Dermis blood vessel endothelial cell (primary cell): Measurements from ENCODE around the gene RNF11. TPM values are rescaled to one million over a fixed set of nuclear protein-coding genes. Genes with fewer than 3 reads are reported as not detected.

ENCODE experiments used
- DNase-seq: peaks from one replicate; pipeline ENCODE4 v3.0.0; 2010
- total RNA-seq: library from RNA; depleted of rRNA; stranded (reverse); fragments of >200 nt; gene quantifications from 2 replicates; pipeline ENCODE4 v1.2.3, GENCODE V29; 2014

Gene RNF11
- total RNA-seq, 1 donor from 2014 or later = 90.5 TPM

DNA sequence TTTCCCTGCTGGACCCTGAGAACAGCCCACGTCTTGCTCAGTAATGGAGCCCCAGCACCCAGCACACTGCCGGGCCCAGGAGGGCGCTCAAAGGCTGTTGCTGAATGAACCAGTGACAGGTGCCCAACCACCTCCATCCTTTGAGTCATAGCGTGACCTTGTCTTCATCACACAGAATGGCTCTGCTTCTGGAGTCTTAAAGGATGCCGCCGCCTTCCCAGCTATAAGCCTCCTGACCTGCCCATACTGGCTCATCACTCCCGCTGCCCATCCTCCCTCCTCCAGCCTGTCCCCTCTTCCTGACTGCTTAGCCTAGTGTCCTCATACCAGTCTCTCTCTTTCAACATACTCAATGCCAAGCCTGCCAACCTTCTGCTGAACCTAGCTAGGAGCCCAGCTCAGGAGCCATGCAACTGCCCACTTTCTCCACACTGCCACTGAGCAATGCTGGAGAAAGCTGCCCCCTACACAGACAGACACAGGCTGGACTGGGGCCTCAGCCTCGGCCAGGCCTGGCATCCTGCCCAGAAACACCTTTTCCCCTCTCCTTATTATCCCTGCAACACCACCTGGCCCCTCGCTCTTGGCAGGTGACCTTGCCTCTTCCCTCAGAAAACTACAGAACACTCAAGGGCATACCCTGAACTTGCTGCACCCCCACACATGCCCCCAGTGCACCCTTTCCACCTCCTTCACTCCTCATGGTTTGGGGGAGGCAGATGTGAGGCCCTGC lies 80.2 kb downstream of the RNF11 start:
- no peak for DNase-seq

DNA sequence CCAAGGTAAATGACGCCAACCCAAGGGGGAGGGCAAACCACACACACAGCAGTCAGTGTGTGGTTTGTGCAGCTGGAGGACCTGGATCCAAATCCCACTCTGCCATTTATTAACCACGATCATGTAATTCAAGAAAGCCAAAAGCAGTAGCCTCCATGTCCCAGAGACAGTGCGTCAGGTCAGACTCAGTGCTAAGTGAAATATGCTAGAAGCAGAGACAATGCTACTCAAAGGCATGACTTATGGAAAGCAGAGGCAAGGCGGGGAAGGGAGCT lies 80.7 kb downstream of the RNF11 start:
- no peak for DNase-seq

DNA sequence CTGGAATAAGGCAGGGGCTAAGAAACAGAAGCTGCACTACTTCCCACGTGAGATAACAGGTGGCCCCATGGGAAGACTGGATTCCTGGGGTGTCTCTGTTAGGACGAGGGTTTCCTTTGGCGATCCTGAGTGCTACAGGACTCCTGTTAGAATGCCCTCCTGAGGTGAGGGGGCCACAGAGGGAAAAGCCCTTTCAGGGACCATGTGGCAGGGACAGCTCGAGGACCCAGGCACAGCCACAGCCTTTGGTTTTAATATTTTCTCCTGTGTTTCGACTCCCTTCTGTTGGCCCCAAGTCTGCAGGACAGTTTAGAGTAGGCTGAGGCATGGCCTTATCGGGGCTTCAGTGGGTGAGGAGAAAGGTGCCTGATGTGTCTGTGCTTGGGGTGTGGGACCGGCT lies 81.7 kb downstream of the RNF11 start:
- DNase-seq = no peak

- DNase-seq = no peak
Measured at GRCh38 chr1:51320967-51321923, 85.2 kb downstream of the RNF11 start.

- no peak for DNase-seq
Measured at GRCh38 chr1:51321924-51322280, 85.8 kb downstream of the RNF11 start.

DNA sequence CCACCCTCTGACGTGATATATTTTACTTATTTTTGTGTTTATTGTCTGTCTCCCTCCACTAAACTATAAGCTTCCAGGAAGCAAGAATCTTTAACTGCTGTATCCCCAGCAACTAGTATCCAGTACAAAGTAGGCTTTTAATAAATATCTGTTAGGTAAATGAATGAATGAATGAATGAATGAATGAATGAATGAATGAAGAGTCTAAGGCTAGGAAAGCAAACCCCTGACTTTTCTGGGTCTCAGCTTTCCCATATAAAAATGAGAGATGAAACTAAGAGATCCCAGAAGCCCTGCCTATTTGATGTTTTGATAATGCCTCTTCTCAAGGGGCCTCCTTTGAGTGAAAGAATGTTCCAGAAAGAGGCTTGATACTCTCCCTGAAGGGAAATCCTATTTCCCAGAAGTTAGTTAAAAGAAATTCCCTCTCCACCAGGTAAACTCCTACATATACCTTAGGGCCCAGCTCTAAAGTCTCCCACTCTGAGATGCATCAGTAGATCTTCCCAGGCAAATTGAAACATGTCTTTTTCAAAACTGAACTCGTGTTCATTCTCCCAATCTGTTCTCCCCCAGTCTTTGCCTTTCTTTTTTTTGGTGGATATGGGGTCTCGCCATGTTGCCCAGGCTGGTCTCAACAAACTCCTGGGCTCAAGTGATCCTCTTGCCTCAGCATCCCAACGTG lies 86.5 kb downstream of the RNF11 start:
- DNase-seq = no peak

Other genes with a start within 250 kb of the RNF11 start
- gene C1orf185, start 134.0 kb upstream of the RNF11 start, total RNA-seq = not detected in 2 replicates
- 2.9 and 4.1 TPM in 2 replicates for gene TTC39A, start 94.3 kb downstream of the RNF11 start, total RNA-seq